Endodermal cell (in vitro differentiated cells): Measurements from ENCODE around the gene PPP4R2. TPM values are rescaled to one million over a fixed set of nuclear protein-coding genes. Genes with fewer than 3 reads are reported as not detected.

Source experiments
- DNase-seq: peaks from one replicate; pipeline ENCODE4 v3.0.0-alpha.2; 2017
- H3K27ac ChIP-seq: 2 replicates; pipeline ENCODE4 v1.5.1; 2013; ENCODE audit warnings: mild to moderate bottlenecking, low read depth, low read length, moderate library complexity
- H3K27me3 ChIP-seq: 2 replicates; pipeline ENCODE4 v1.6.1; 2013; ENCODE audit warnings: mild to moderate bottlenecking, low read length, moderate library complexity; ENCODE audit not compliant: insufficient read depth, control insufficient read depth, poor library complexity, severe bottlenecking
- H3K36me3 ChIP-seq: 2 replicates; pipeline ENCODE4 v1.7.0; 2013; ENCODE audit warnings: mild to moderate bottlenecking, low read length, moderate library complexity; ENCODE audit not compliant: control insufficient read depth, insufficient read depth
- H3K4me1 ChIP-seq: one replicate; pipeline ENCODE4 v1.7.0; 2013; ENCODE audit warnings: low read length; ENCODE audit not compliant: control insufficient read depth, insufficient read depth
- H3K4me3 ChIP-seq: 2 replicates; pipeline ENCODE4 v1.5.1; 2013; ENCODE audit warnings: mild to moderate bottlenecking, low read length, moderate library complexity
- H3K9ac ChIP-seq: 2 replicates; pipeline ENCODE4 v1.6.1; 2013; ENCODE audit warnings: mild to moderate bottlenecking, low read length, moderate library complexity; ENCODE audit not compliant: poor library complexity, severe bottlenecking; ENCODE audit errors: extremely low read depth
- H3K9me3 ChIP-seq: 2 replicates; pipeline ENCODE4 v1.6.1; 2013; ENCODE audit warnings: mild to moderate bottlenecking, low read length, moderate library complexity; ENCODE audit not compliant: control insufficient read depth
- H3K27ac Mint-ChIP-seq: 2 replicates; pipeline ENCODE4 v1.8.0; 2020; ENCODE audit warnings: mixed read lengths
- H3K27me3 Mint-ChIP-seq: 2 replicates; pipeline ENCODE4 v1.8.0; 2021; ENCODE audit warnings: mild to moderate bottlenecking, mixed read lengths; ENCODE audit not compliant: insufficient read depth
- H3K36me3 Mint-ChIP-seq: 2 replicates; pipeline ENCODE4 v1.8.0; 2020; ENCODE audit warnings: low read depth, mixed read lengths
- H3K4me1 Mint-ChIP-seq: 2 replicates; pipeline ENCODE4 v1.8.0; 2020; ENCODE audit warnings: mixed read lengths
- H3K4me3 Mint-ChIP-seq: 2 replicates; pipeline ENCODE4 v1.8.0; 2020; ENCODE audit warnings: mild to moderate bottlenecking, moderate library complexity, mixed read lengths
- H3K9me3 Mint-ChIP-seq: 2 replicates; pipeline ENCODE4 v1.8.0; 2020; ENCODE audit warnings: mild to moderate bottlenecking, mixed read lengths
- CTCF ChIP-seq: fragments of 200-600 bp; sonication (generic); conservative IDR thresholded peaks from 2 replicates; pipeline ENCODE4 v1.5.0; 2021; ENCODE audit warnings: antibody characterized with exemption, mild to moderate bottlenecking
- WGBS, 2 experiments: methylation state at CpG; one replicate each; pipeline versions ENCODE4 v1.1.5 to v1.1.7; 2013; ENCODE audit warnings: missing lambda C conversion rate in 2 of 2, mixed read lengths in 1 of 2; ENCODE audit not compliant: insufficient coverage in 1 of 2, insufficient read length in 1 of 2; 5-methylcytosine and 5-hydroxymethylcytosine counted together
- total RNA-seq, 2 donors: library from RNA; stranded (reverse); fragmentation: NEBNext Ultra II Directional in 1 of 2; extraction: Animal tissue kit (Norgen Biotek cat#: 25700) in 1 of 2; gene quantifications; 2 replicates in 1 of 2; 3 replicates in 1 of 2; pipeline ENCODE4 v1.2.1, GENCODE V29; 2021

PPP4R2 gene
- total RNA-seq, 2 donors from 2014 or later = 133 to 157 TPM

GRCh38 chr3:73094129-73094528 is 97.5 kb downstream of the PPP4R2 start:
- DNase-seq = peak; percentile 59
- H3K27ac Mint-ChIP-seq = no peak overlapping the region
- H3K4me1 Mint-ChIP-seq = peaks cover 15% of the 10 kb centered on the region
- H3K4me3 ChIP-seq = no peak overlapping the region
- WGBS, 2 experiments = 91 to 92% methylated on average over 5 to 6 of the region's 6 CpGs
- H3K36me3 Mint-ChIP-seq = no peaks in the 10 kb centered on the region
- TF ChIP-seq CTCF = peak; percentile 60
- no peak overlapping the region for H3K4me3 Mint-ChIP-seq
- no peak overlapping the region for H3K9ac ChIP-seq
- no peaks in the 10 kb centered on the region for H3K27me3 ChIP-seq
- H3K36me3 ChIP-seq = no peaks in the 10 kb centered on the region
- H3K9me3 ChIP-seq = no peaks in the 10 kb centered on the region
- no peaks in the 10 kb centered on the region for H3K4me1 ChIP-seq
- H3K9me3 Mint-ChIP-seq = no peaks in the 10 kb centered on the region
- H3K27ac ChIP-seq = no peak overlapping the region
- no peaks in the 10 kb centered on the region for H3K27me3 Mint-ChIP-seq

DNA sequence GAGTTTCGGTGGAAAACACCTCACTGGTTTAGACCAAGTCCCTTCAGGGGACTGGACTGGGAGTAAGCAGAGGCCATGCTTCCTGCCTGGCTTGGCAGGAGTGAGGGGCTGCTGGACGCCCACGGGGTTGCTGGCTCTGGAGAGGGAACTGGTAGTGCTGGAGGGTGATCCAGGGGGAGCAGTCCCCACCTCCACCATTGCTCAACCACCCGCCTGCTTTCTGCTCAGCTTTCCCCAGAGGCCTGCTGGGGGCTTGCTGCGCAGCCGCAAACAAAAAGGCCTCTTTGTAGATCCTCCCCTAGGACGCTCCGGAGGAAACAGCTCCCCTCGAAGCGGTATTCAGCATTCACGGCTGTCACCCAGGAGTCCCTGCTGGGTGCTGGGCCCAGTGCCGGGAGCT is 98.3 kb downstream of the PPP4R2 start:
- Mint-ChIP-seq H3K27me3 (no peaks in the 10 kb centered on the region), H3K27ac (peak overlapping the region; percentile 88), H3K4me1 (peaks cover 15% of the 10 kb centered on the region), H3K36me3 (no peaks in the 10 kb centered on the region), H3K9me3 (no peaks in the 10 kb centered on the region), H3K4me3 (peak overlapping the region; percentile 28)
- Histone ChIP-seq H3K27me3 (no peaks in the 10 kb centered on the region), H3K9me3 (no peaks in the 10 kb centered on the region), H3K9ac (no peak overlapping the region), H3K4me1 (no peaks in the 10 kb centered on the region), H3K36me3 (no peaks in the 10 kb centered on the region), H3K27ac (no peak overlapping the region), H3K4me3 (no peak overlapping the region)
- peak; percentile 43 for TF ChIP-seq CTCF
- peak; percentile 88 for DNase-seq
- WGBS, 2 experiments = 50 to 53% methylated on average over 11 to 12 of the region's 12 CpGs

GRCh38 chr3:73096169-73096568 is 99.6 kb downstream of the PPP4R2 start:
- no peak overlapping the region for H3K27ac ChIP-seq
- no peak for DNase-seq
- 92 to 97% methylated on average over 2 of the region's 2 CpGs for WGBS, 2 experiments
- H3K4me3 Mint-ChIP-seq = no peak overlapping the region
- no peaks in the 10 kb centered on the region for H3K4me1 ChIP-seq
- TF ChIP-seq CTCF = no peak
- H3K36me3 Mint-ChIP-seq = no peaks in the 10 kb centered on the region
- H3K9me3 ChIP-seq = no peaks in the 10 kb centered on the region
- H3K4me1 Mint-ChIP-seq = peaks cover 21% of the 10 kb centered on the region
- no peaks in the 10 kb centered on the region for H3K27me3 ChIP-seq
- no peak overlapping the region for H3K9ac ChIP-seq
- H3K36me3 ChIP-seq = no peaks in the 10 kb centered on the region
- no peak overlapping the region for H3K4me3 ChIP-seq
- no peaks in the 10 kb centered on the region for H3K9me3 Mint-ChIP-seq
- H3K27me3 Mint-ChIP-seq = no peaks in the 10 kb centered on the region
- H3K27ac Mint-ChIP-seq = no peak overlapping the region
